ENCODE measurements around the gene TXNL4B.

TXNL4B gene

GRCh38 chr16:72110662-72111615 is 17.5 kb upstream of the TXNL4B start:
- H3K4me3 ChIP-seq (ENCODE audit: low read length), result no peak overlapping the region
- H3K4me1 ChIP-seq (ENCODE audit: control insufficient read depth, insufficient read depth, low read length), result no peaks in the 10 kb centered on the region
- H3K9me3 ChIP-seq (ENCODE audit: control insufficient read depth, low read length), result no peaks in the 10 kb centered on the region
- H3K9ac ChIP-seq (ENCODE audit: low read length), result no peak overlapping the region
- H3K27me3 ChIP-seq (ENCODE audit: control insufficient read depth, insufficient read depth, low read length), result no peaks in the 10 kb centered on the region
- peaks cover 20% of the 10 kb centered on the region for H3K36me3 ChIP-seq (ENCODE audit: control insufficient read depth, insufficient read depth, low read length)

GRCh38 chr16:72109966-72110530 is 16.6 kb upstream of the TXNL4B start:
- Histone ChIP-seq H3K36me3 (ENCODE audit: control insufficient read depth, insufficient read depth, low read length) (peaks cover 26% of the 10 kb centered on the region), H3K4me1 (ENCODE audit: control insufficient read depth, insufficient read depth, low read length) (no peaks in the 10 kb centered on the region), H3K27me3 (ENCODE audit: control insufficient read depth, insufficient read depth, low read length) (no peaks in the 10 kb centered on the region), H3K9ac (ENCODE audit: low read length) (no peak overlapping the region), H3K4me3 (ENCODE audit: low read length) (no peak overlapping the region), H3K9me3 (ENCODE audit: control insufficient read depth, low read length) (no peaks in the 10 kb centered on the region)

GRCh38 chr16:72109300-72109699 is 15.9 kb upstream of the TXNL4B start:
- Histone ChIP-seq H3K4me3 (ENCODE audit: low read length) (no peak overlapping the region), H3K27me3 (ENCODE audit: control insufficient read depth, insufficient read depth, low read length) (no peaks in the 10 kb centered on the region), H3K36me3 (ENCODE audit: control insufficient read depth, insufficient read depth, low read length) (peaks cover 29% of the 10 kb centered on the region), H3K4me1 (ENCODE audit: control insufficient read depth, insufficient read depth, low read length) (no peaks in the 10 kb centered on the region), H3K9ac (ENCODE audit: low read length) (no peak overlapping the region), H3K9me3 (ENCODE audit: control insufficient read depth, low read length) (no peaks in the 10 kb centered on the region)

- peaks cover 37% of the 10 kb centered on the region for H3K36me3 ChIP-seq (ENCODE audit: control insufficient read depth, insufficient read depth, low read length)
- H3K9me3 ChIP-seq (ENCODE audit: control insufficient read depth, low read length), result no peaks in the 10 kb centered on the region
- H3K27me3 ChIP-seq (ENCODE audit: control insufficient read depth, insufficient read depth, low read length), result no peaks in the 10 kb centered on the region
These were observed 15.1 kb upstream of the TXNL4B start for GRCh38 chr16:72108353-72109102.

GRCh38 chr16:72107371-72107770 is 14.0 kb upstream of the TXNL4B start:
- Histone ChIP-seq H3K4me3 (ENCODE audit: low read length) (no peak overlapping the region), H3K9me3 (ENCODE audit: control insufficient read depth, low read length) (no peaks in the 10 kb centered on the region), H3K27me3 (ENCODE audit: control insufficient read depth, insufficient read depth, low read length) (no peaks in the 10 kb centered on the region), H3K4me1 (ENCODE audit: control insufficient read depth, insufficient read depth, low read length) (no peaks in the 10 kb centered on the region), H3K9ac (ENCODE audit: low read length) (no peak overlapping the region), H3K36me3 (ENCODE audit: control insufficient read depth, insufficient read depth, low read length) (peaks cover 42% of the 10 kb centered on the region)

More at GRCh38 chr16:72108353-72109102, 15.1 kb upstream of the TXNL4B start:
- Histone ChIP-seq H3K4me3 (ENCODE audit: low read length) (no peak overlapping the region), H3K9ac (ENCODE audit: low read length) (no peak overlapping the region), H3K4me1 (ENCODE audit: control insufficient read depth, insufficient read depth, low read length) (no peaks in the 10 kb centered on the region)

- no peaks in the 10 kb centered on the region for H3K9me3 ChIP-seq (ENCODE audit: control insufficient read depth, low read length)
- H3K36me3 ChIP-seq (ENCODE audit: control insufficient read depth, insufficient read depth, low read length), result peaks cover 43% of the 10 kb centered on the region
- no peak overlapping the region for H3K4me3 ChIP-seq (ENCODE audit: low read length)
- H3K4me1 ChIP-seq (ENCODE audit: control insufficient read depth, insufficient read depth, low read length), result no peaks in the 10 kb centered on the region
- no peak overlapping the region for H3K9ac ChIP-seq (ENCODE audit: low read length)
- no peaks in the 10 kb centered on the region for H3K27me3 ChIP-seq (ENCODE audit: control insufficient read depth, insufficient read depth, low read length)
These were observed 12.6 kb upstream of the TXNL4B start for GRCh38 chr16:72105978-72106377.

- H3K9ac ChIP-seq (ENCODE audit: low read length), result no peak overlapping the region
- no peaks in the 10 kb centered on the region for H3K4me1 ChIP-seq (ENCODE audit: control insufficient read depth, insufficient read depth, low read length)
- peaks cover 38% of the 10 kb centered on the region for H3K36me3 ChIP-seq (ENCODE audit: control insufficient read depth, insufficient read depth, low read length)
- no peaks in the 10 kb centered on the region for H3K9me3 ChIP-seq (ENCODE audit: control insufficient read depth, low read length)
- H3K4me3 ChIP-seq (ENCODE audit: low read length), result no peak overlapping the region
- no peaks in the 10 kb centered on the region for H3K27me3 ChIP-seq (ENCODE audit: control insufficient read depth, insufficient read depth, low read length)
These were observed 11.5 kb upstream of the TXNL4B start for GRCh38 chr16:72104905-72105304.

- Histone ChIP-seq H3K9me3 (ENCODE audit: control insufficient read depth, low read length) (no peaks in the 10 kb centered on the region), H3K4me3 (ENCODE audit: low read length) (no peak overlapping the region), H3K36me3 (ENCODE audit: control insufficient read depth, insufficient read depth, low read length) (peaks cover 43% of the 10 kb centered on the region), H3K4me1 (ENCODE audit: control insufficient read depth, insufficient read depth, low read length) (no peaks in the 10 kb centered on the region), H3K27me3 (ENCODE audit: control insufficient read depth, insufficient read depth, low read length) (no peaks in the 10 kb centered on the region), H3K9ac (ENCODE audit: low read length) (no peak overlapping the region)
These were observed 7.8 kb upstream of the TXNL4B start for GRCh38 chr16:72101195-72101594.

GRCh38 chr16:72099377-72099818 is 6.0 kb upstream of the TXNL4B start:
- peaks cover 35% of the 10 kb centered on the region for H3K36me3 ChIP-seq (ENCODE audit: control insufficient read depth, insufficient read depth, low read length)

GRCh38 chr16:72098936-72099335 is 5.5 kb upstream of the TXNL4B start:
- H3K27me3 ChIP-seq (ENCODE audit: control insufficient read depth, insufficient read depth, low read length), result no peaks in the 10 kb centered on the region
- peaks cover 10% of the 10 kb centered on the region for H3K4me1 ChIP-seq (ENCODE audit: control insufficient read depth, insufficient read depth, low read length)
- H3K4me3 ChIP-seq (ENCODE audit: low read length), result no peak overlapping the region
- no peak overlapping the region for H3K9ac ChIP-seq (ENCODE audit: low read length)
- peaks cover 31% of the 10 kb centered on the region for H3K36me3 ChIP-seq (ENCODE audit: control insufficient read depth, insufficient read depth, low read length)
- no peaks in the 10 kb centered on the region for H3K9me3 ChIP-seq (ENCODE audit: control insufficient read depth, low read length)

More at GRCh38 chr16:72099377-72099818, 6.0 kb upstream of the TXNL4B start:
- no peak overlapping the region for H3K4me3 ChIP-seq (ENCODE audit: low read length)
- H3K27me3 ChIP-seq (ENCODE audit: control insufficient read depth, insufficient read depth, low read length), result no peaks in the 10 kb centered on the region
- H3K9ac ChIP-seq (ENCODE audit: low read length), result no peak overlapping the region
- H3K4me1 ChIP-seq (ENCODE audit: control insufficient read depth, insufficient read depth, low read length), result peaks cover 9% of the 10 kb centered on the region
- H3K9me3 ChIP-seq (ENCODE audit: control insufficient read depth, low read length), result no peaks in the 10 kb centered on the region

GRCh38 chr16:72094266-72094610 is 818 bp upstream of the TXNL4B start:
- peaks cover 8% of the 10 kb centered on the region for H3K36me3 ChIP-seq (ENCODE audit: control insufficient read depth, insufficient read depth, low read length)

More at GRCh38 chr16:72094266-72094610, 818 bp upstream of the TXNL4B start:
- H3K4me3 ChIP-seq (ENCODE audit: low read length), result peak overlapping the region; percentile 82
- peaks cover 17% of the 10 kb centered on the region for H3K4me1 ChIP-seq (ENCODE audit: control insufficient read depth, insufficient read depth, low read length)
- H3K9ac ChIP-seq (ENCODE audit: low read length), result peak overlapping the region; percentile 92
- H3K27me3 ChIP-seq (ENCODE audit: control insufficient read depth, insufficient read depth, low read length), result no peaks in the 10 kb centered on the region
- no peaks in the 10 kb centered on the region for H3K9me3 ChIP-seq (ENCODE audit: control insufficient read depth, low read length)

All from mucosa of stomach (tissue), 1 donor.